Measurements from ENCODE around the gene MAP3K12. TPM values are rescaled to one million over a fixed set of nuclear protein-coding genes. Genes with fewer than 3 reads are reported as not detected.

MAP3K12 gene
- total and polyA plus RNA-seq, 2 of the 4 experiments (the other 2 are of a cell fraction): 29.0 to 52.5 TPM

DNA sequence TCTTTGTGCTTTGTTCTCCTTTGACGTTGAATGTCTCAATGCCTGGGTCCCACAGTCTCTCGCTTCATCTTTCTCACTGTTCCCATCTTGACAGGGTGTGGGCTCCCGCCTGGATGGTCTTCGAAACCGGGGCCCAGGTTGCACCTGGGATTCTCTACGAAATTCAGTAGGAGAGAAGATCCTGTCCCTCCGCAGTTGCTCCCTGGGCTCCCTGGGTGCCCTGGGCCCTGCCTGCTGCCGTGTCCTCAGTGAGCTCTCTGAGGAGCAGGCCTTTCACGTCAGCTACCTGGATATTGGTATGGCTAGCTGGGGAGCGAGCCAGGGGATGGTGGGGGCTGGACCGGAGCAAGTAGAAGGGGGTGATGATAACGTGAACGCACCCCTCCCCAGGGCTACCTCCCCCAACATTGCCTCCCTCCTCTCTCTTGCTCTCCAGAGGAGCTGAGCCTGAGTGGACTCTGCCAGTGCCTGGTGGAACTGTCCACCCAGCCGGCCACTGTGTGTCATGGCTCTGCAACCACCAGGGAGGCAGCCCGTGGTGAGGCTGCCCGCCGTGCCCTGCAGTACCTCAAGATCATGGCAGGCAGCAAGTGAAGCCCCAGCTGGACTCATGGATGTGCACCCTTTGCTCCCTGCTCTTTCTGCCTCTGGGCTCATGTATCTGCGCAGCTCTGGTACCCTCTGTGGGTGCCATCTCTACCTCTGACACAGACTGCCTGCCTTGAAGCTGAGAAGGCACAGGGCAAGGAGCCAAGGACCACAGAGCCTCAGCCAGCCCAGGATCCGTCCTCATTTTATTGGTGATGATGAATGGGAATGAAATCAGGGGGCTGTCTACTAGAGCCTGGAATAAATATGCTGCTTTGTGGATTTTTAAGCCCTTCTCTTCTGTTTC lies 6.5 kb upstream of the MAP3K12 start (continued):
- TF ChIP-seq, protein P1, sequence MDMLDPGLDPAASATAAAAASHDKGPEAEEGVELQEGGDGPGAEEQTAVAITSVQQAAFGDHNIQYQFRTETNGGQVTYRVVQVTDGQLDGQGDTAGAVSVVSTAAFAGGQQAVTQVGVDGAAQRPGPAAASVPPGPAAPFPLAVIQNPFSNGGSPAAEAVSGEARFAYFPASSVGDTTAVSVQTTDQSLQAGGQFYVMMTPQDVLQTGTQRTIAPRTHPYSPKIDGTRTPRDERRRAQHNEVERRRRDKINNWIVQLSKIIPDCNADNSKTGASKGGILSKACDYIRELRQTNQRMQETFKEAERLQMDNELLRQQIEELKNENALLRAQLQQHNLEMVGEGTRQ (IDR thresholded peaks at IDR 0.05; ENCODE audit: low read depth, low read length): no peak

DNA sequence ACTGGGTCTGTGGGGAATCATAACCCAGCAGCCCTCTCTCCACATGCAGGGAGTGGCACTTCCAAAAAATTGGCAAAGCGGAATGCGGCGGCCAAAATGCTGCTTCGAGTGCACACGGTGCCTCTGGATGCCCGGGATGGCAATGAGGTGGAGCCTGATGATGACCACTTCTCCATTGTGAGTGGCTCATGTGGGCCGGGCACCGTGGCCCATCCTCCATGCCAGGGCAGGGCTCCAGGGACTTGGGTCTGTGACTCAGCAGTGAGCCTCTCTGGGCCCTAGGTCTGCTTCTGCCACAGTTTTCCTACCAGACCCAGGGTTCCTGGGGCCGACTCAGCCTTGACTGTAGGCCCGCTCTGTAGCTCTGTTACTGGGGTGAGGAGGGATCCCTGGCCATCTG lies 5.8 kb upstream of the MAP3K12 start:
- Histone ChIP-seq H2BK20ac (ENCODE audit: low read depth, low read length) (no peak overlapping the region), H4K91ac (ENCODE audit: insufficient read depth, low read depth, low read length) (no peak overlapping the region), H3K27ac (ENCODE audit: insufficient read depth, low read length) (no peak overlapping the region), H2BK120ac (ENCODE audit: low read depth, low read length) (no peak overlapping the region), H3K4me1 (ENCODE audit: control insufficient read depth, insufficient read depth, low read length) (peaks cover 7% of the 10 kb centered on the region), H2BK15ac (ENCODE audit: low read depth, low read length) (no peak overlapping the region), H3K79me1 (ENCODE audit: low read depth in 1 of 2, low read length in 2 of 2) (peaks cover 8 to 48% of the 10 kb centered on the region in 2 experiments; a peak in 3 of 4 replicates), H2AK5ac (ENCODE audit: low read depth, low read length) (no peak overlapping the region), H3K23ac (ENCODE audit: low read depth, low read length) (no peak overlapping the region), H2BK5ac (ENCODE audit: low read depth, low read length, poor library complexity, severe bottlenecking) (peak overlapping the region; percentile 63), H3K36me3 (ENCODE audit: control insufficient read depth, insufficient read depth, low read length) (peaks cover 28% of the 10 kb centered on the region), H3K18ac (ENCODE audit: low read depth, low read length) (no peak overlapping the region), H4K8ac (ENCODE audit: low read depth in 2 of 2, low read length in 2 of 2) (no peak overlapping the region), H3K14ac (replicated peaks; ENCODE audit: low read depth, low read length) (no peak overlapping the region), H3K27me3 (ENCODE audit: control insufficient read depth, insufficient read depth, low read length) (no peaks in the 10 kb centered on the region), H2AK9ac (replicated peaks; ENCODE audit: low read depth, low read length, poor library complexity) (peak overlapping the region; percentile 4), H3K9ac (ENCODE audit: low read depth, low read length) (no peak overlapping the region), H2AFZ (replicated peaks; ENCODE audit: low read length, poor library complexity) (peak overlapping the region; percentile 3), H3K9me1 (ENCODE audit: insufficient read depth, low read length) (peaks cover 8% of the 10 kb centered on the region), H4K5ac (ENCODE audit: low read depth, low read length) (no peak overlapping the region), H3K56ac (ENCODE audit: extremely low read depth, insufficient read depth, low read length) (no peak overlapping the region), H4K20me1 (ENCODE audit: insufficient read depth, low read length) (no peaks in the 10 kb centered on the region), H3K4me2 (ENCODE audit: low read depth, low read length) (no peak overlapping the region), H3K4ac (ENCODE audit: low read depth, low read length) (no peak overlapping the region), H3K4me3 (ENCODE audit: insufficient read depth, low read depth, low read length) (no peak overlapping the region), H3K9me3 (ENCODE audit: control insufficient read depth, insufficient read depth, low read length) (no peaks in the 10 kb centered on the region)
- CTCF ChIA-PET: no interaction called here
- POLR2A ChIA-PET (ENCODE audit: unreplicated experiment): no interaction called here
- in situ Hi-C loops (cut with MboI; ENCODE audit: low sequenced_read_pairs) (loop anchor here (10.0 kb wide), 1 partner anchor 180 kb away; the partner anchor contains the start of gene AAAS), intact Hi-C loops (cut with micrococcal nuclease) (loop anchor here (5.0 kb wide), 1 partner anchor 293 kb away; no protein-coding TSS in a partner anchor), dilution Hi-C loops (cut with HindIII; ENCODE audit: low sequenced_read_pairs, unreplicated experiment) (no loop called here)
- TF ChIP-seq CEBPB (IDR thresholded peaks at IDR 0.05; ENCODE audit: low read depth, low read length): no peak
- no peak for TF ChIP-seq MXI1 (IDR thresholded peaks at IDR 0.05; ENCODE audit: borderline replicate concordance, low read depth, low read length)
- TF ChIP-seq POLR2A (IDR thresholded peaks at IDR 0.05; ENCODE audit: low read depth, low read length): no peak
- TF ChIP-seq, protein P2, sequence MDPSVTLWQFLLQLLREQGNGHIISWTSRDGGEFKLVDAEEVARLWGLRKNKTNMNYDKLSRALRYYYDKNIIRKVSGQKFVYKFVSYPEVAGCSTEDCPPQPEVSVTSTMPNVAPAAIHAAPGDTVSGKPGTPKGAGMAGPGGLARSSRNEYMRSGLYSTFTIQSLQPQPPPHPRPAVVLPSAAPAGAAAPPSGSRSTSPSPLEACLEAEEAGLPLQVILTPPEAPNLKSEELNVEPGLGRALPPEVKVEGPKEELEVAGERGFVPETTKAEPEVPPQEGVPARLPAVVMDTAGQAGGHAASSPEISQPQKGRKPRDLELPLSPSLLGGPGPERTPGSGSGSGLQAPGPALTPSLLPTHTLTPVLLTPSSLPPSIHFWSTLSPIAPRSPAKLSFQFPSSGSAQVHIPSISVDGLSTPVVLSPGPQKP (IDR thresholded peaks at IDR 0.05; ENCODE audit: borderline replicate concordance, low read depth, low read length): no peak
- no peak for TF ChIP-seq FOS (IDR thresholded peaks at IDR 0.05; ENCODE audit: low read depth, low read length)
- TF ChIP-seq, protein P3, sequence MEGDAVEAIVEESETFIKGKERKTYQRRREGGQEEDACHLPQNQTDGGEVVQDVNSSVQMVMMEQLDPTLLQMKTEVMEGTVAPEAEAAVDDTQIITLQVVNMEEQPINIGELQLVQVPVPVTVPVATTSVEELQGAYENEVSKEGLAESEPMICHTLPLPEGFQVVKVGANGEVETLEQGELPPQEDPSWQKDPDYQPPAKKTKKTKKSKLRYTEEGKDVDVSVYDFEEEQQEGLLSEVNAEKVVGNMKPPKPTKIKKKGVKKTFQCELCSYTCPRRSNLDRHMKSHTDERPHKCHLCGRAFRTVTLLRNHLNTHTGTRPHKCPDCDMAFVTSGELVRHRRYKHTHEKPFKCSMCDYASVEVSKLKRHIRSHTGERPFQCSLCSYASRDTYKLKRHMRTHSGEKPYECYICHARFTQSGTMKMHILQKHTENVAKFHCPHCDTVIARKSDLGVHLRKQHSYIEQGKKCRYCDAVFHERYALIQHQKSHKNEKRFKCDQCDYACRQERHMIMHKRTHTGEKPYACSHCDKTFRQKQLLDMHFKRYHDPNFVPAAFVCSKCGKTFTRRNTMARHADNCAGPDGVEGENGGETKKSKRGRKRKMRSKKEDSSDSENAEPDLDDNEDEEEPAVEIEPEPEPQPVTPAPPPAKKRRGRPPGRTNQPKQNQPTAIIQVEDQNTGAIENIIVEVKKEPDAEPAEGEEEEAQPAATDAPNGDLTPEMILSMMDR (conservative IDR thresholded peaks at IDR 0.05; ENCODE audit: low read depth, low read length): no peak
- TF ChIP-seq MAFK (IDR thresholded peaks at IDR 0.05; ENCODE audit: low read depth, low read length): no peak
- no peak for TF ChIP-seq NFE2L2 (IDR thresholded peaks at IDR 0.05; ENCODE audit: low read depth, low read length)
- TF ChIP-seq CHD1 (IDR thresholded peaks at IDR 0.05; ENCODE audit: low read depth, low read length): no peak
- no peak for TF ChIP-seq RFX5 (IDR thresholded peaks at IDR 0.05; ENCODE audit: low read depth, low read length)
- TF ChIP-seq RAD21 (IDR thresholded peaks at IDR 0.05; ENCODE audit: low read length): no peak
- TF ChIP-seq BHLHE40 (IDR thresholded peaks at IDR 0.05; ENCODE audit: low read depth, low read length): no peak
- peak; percentile 49 for DNase-seq
- no peak for ATAC-seq (ENCODE audit: low read depth)
- WGBS, 2 experiments (ENCODE audit: extremely low coverage in 2 of 2, insufficient read length in 1 of 2): 65% methylated on average over 4 of the region's 10 CpGs; no CpG with 5 or more reads in 1 of the 2 experiments
- BruUV-seq (replicated peaks): no TSS peak

All from IMR-90 (cell line).